IPS-20b (cell line): ENCODE results near the gene AFP.
"Not testable (repeated sequence)": the region's sequence is repeated elsewhere in the genome, so short reads cannot be mapped to it uniquely, and the experiment has no call there.

Source experiments
- H3K27ac ChIP-seq: one replicate; pipeline ENCODE4 v1.5.1; 2013; ENCODE audit warnings: low read length
- H3K27me3 ChIP-seq: 2 replicates; pipeline ENCODE4 v1.6.1; 2013; ENCODE audit warnings: mild to moderate bottlenecking, low read length, inconsistent platforms; ENCODE audit not compliant: insufficient read depth
- H3K36me3 ChIP-seq: 2 replicates; pipeline ENCODE4 v1.6.1; 2013; ENCODE audit warnings: low read depth, mild to moderate bottlenecking, inconsistent platforms, low read length, moderate library complexity; ENCODE audit not compliant: insufficient read depth
- H3K4me1 ChIP-seq: 2 replicates; pipeline ENCODE4 v1.6.1; 2013; ENCODE audit warnings: mild to moderate bottlenecking, control low read depth, inconsistent platforms, low read length, moderate library complexity; ENCODE audit not compliant: insufficient read depth
- H3K4me3 ChIP-seq: 2 replicates; pipeline ENCODE4 v1.5.1; 2013; ENCODE audit warnings: mild to moderate bottlenecking, low read length, inconsistent platforms
- H3K9ac ChIP-seq: 2 replicates; pipeline ENCODE4 v1.6.1; 2013; ENCODE audit warnings: low read depth, mild to moderate bottlenecking, inconsistent platforms, low read length, moderate library complexity
- H3K9me3 ChIP-seq: 2 replicates; pipeline ENCODE4 v1.6.1; 2013; ENCODE audit warnings: mild to moderate bottlenecking, low read depth, low read length, inconsistent platforms; ENCODE audit not compliant: insufficient read depth

Gene AFP

DNA sequence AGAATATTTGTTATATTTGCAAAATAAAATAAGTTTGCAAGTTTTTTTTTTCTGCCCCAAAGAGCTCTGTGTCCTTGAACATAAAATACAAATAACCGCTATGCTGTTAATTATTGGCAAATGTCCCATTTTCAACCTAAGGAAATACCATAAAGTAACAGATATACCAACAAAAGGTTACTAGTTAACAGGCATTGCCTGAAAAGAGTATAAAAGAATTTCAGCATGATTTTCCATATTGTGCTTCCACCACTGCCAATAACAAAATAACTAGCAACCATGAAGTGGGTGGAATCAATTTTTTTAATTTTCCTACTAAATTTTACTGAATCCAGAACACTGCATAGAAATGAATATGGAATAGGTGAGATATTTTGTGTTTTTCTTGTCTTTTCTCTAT is at the start of gene AFP:
AFP (plus strand) TSS at position 238 of the 400 bp plus-strand sequence; CDS start at position 280, 42 bp downstream.
- H3K36me3 ChIP-seq, result no peaks in the 10 kb centered on the region
- H3K27ac ChIP-seq, result no peak within 1 kb of the TSS
- H3K4me3 ChIP-seq, result no peak within 1 kb of the TSS
- no peaks in the 10 kb centered on the region for H3K4me1 ChIP-seq
- no peaks in the 10 kb centered on the region for H3K27me3 ChIP-seq
- no peaks in the 10 kb centered on the region for H3K9me3 ChIP-seq
- H3K9ac ChIP-seq, result no peak within 1 kb of the TSS

DNA sequence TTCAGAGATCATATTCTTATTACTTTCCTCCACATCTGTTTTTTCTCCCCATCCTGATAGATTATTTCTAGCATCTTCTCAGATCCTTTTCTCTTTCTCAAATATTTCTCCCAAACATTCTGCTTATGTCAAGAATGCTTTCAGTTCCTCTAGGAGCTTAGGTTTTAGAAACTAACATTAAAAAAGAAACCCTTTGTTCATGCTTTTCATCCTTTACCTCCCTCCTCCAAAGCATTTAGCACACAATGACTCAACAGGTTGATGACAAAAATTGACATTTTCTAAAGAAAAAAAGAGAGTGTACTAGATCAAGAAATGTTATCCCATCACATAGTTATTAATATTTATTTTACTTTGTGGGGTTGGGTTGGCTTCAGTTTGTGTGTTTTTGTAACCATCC is 48.5 kb upstream of the AFP start:
- H3K4me1 ChIP-seq, result no peaks in the 10 kb centered on the region
- H3K27ac ChIP-seq, result no peak overlapping the region
- H3K9me3 ChIP-seq, result no peaks in the 10 kb centered on the region
- H3K9ac ChIP-seq, result no peak overlapping the region
- no peaks in the 10 kb centered on the region for H3K36me3 ChIP-seq
- H3K27me3 ChIP-seq, result no peaks in the 10 kb centered on the region
- H3K4me3 ChIP-seq, result no peak overlapping the region

DNA sequence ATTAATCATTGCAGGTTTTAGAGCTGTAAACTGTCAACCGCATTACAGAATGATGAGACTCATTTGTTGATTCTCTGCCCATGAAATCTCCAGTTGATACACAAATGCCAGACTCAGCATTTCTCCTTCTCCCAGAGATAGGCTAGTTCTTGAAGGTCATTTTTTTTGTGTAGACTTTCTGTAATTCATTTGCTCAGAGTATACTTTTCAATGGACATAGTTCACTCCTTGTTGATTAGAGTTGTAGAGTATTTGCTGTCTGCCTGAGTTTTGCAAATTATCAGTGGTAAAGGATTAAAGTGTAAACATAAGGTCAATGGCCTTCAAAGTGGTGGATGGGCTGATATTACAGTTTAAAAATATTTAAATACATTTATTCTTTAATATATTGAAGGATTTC is 47.1 kb upstream of the AFP start:
- Histone ChIP-seq H3K4me1 (no peaks in the 10 kb centered on the region), H3K4me3 (no peak overlapping the region), H3K9me3 (no peaks in the 10 kb centered on the region), H3K27me3 (no peaks in the 10 kb centered on the region), H3K36me3 (no peaks in the 10 kb centered on the region), H3K27ac (no peak overlapping the region), H3K9ac (no peak overlapping the region)

DNA sequence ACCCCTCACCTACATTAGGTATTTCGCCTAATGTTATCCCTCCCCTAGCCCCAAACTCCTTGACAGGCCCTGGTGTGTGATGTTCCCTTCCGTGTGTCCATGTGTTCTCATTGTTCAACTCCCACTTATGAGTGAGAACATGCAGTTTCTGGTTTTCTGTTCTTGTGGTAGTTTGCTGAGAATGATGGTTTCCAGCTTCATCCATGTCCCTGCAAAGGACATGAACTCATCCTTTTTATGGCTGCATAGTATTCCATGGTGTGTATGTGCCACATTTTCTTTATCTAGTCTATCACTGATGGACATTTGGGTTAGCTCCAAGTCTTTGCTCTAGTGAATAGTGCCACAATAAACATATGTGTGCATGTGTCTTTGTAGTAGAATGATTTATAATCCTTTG is 46.4 kb upstream of the AFP start:
- H3K36me3 ChIP-seq, H3K9ac ChIP-seq, H3K27me3 ChIP-seq, H3K27ac ChIP-seq, H3K4me1 ChIP-seq, H3K9me3 ChIP-seq, H3K4me3 ChIP-seq: not testable (repeated sequence)

DNA sequence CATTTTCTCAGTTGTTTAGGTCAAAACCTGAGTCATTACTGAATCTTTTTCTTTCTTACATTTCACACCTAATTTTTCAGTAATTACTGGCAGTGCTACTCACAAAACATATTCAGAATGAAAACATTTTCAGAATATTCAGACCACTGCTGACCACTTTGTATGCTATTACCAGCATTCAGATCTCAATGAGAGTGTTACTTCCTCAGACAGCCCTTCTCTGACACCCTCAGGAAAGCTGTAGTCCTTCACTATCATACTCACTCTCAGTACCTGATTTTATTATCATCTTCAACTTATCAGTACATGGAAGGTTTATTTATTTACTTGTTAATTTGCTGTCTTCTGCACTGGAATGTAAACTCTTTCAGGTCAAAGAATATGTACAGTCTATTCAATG is 44.2 kb upstream of the AFP start:
- no peak overlapping the region for H3K27ac ChIP-seq
- no peaks in the 10 kb centered on the region for H3K36me3 ChIP-seq
- H3K27me3 ChIP-seq, result no peaks in the 10 kb centered on the region
- no peak overlapping the region for H3K9ac ChIP-seq
- no peaks in the 10 kb centered on the region for H3K9me3 ChIP-seq
- H3K4me1 ChIP-seq, result no peaks in the 10 kb centered on the region
- H3K4me3 ChIP-seq, result no peak overlapping the region

DNA sequence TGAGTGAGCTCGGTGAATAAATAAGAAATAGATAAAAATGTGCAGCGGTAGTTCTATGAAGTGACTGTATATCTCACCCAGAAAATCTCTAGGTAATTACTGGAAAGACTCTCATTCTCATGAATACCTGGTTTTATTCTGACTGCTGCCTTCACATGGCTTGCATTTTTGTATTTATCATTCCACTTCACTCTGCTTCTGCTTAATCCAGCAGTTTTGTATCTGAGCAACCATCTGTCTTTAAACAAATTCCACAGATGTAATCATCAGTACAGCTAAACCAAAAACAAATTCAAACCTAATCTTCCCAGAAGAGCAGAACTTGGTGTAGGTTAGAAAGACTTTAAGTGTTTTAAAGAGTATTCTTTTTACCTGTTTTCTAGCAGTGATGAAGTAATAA is 43.1 kb upstream of the AFP start:
- no peaks in the 10 kb centered on the region for H3K9me3 ChIP-seq
- no peak overlapping the region for H3K4me3 ChIP-seq
- H3K4me1 ChIP-seq, result no peaks in the 10 kb centered on the region
- H3K27ac ChIP-seq, result no peak overlapping the region
- no peaks in the 10 kb centered on the region for H3K27me3 ChIP-seq
- H3K36me3 ChIP-seq, result no peaks in the 10 kb centered on the region
- H3K9ac ChIP-seq, result no peak overlapping the region

DNA sequence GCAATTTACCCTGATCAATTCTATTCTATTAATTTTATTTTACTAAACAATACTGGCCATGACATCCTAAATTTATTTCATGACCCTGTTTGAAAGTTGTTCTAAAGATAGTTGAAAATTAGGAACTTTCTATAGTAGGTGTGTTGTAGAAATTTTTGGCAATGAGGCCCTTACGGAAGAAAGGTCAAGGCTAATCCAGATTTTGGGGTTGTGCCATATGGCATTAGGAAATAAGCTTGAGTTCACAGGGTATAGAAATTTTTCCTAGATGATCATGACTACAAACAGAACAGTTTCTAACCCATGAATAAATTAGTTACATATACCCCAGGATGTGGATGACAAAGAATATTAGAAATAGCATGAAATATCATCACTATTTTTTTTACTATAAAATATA is 39.7 kb upstream of the AFP start:
- H3K9me3 ChIP-seq, result no peaks in the 10 kb centered on the region
- H3K27me3 ChIP-seq, result no peaks in the 10 kb centered on the region
- no peak overlapping the region for H3K9ac ChIP-seq
- H3K4me1 ChIP-seq, result no peaks in the 10 kb centered on the region
- no peaks in the 10 kb centered on the region for H3K36me3 ChIP-seq
- H3K4me3 ChIP-seq, result no peak overlapping the region
- no peak overlapping the region for H3K27ac ChIP-seq

DNA sequence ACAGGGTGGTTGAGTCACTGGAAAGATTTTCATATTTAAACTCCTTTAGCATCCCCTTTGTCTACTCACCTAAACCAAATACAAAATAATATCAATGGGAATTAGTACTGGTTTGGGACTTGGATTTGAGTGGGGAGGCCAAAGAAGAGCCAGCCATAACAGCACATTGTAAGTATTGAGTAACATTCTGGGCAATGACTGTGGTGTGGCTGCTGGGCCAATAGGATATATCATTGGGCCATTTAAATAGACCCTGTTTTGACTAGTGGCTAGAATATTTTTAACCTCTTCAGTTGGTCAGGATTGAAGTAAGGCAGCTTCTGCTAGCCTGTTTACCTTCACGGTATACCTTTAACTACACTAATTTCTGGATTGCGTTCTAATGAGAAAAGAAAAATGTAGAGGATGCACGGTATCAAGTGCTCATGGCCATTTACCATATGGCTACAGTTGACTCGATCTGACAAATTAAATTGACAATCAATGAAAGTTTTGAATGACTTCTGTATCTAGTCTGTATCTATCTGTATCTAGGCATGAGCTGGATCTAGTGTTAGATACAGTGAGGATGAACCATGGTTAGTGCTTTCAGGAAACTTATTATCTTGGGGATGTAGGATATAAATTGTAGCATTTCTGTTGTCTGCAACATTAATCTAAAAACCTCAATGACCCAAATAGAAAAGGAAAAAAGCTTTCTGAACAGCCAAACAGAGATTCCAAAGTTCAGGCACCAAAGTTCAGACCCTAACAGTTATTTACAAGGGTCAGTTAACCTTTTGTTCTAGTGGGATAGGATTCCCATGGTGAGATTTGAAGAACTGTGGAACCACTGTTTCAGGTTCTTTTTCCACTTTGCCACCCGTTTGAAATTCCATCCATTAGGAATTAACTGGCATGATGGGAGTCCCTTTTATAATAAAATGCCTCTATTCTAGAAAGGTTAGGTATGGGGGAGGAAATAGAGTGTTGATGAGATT is 38.7 kb upstream of the AFP start:
- H3K36me3 ChIP-seq, result no peaks in the 10 kb centered on the region
- H3K4me3 ChIP-seq, result no peak overlapping the region
- no peaks in the 10 kb centered on the region for H3K27me3 ChIP-seq
- no peak overlapping the region for H3K9ac ChIP-seq
- H3K27ac ChIP-seq, result no peak overlapping the region
- H3K4me1 ChIP-seq, result no peaks in the 10 kb centered on the region
- no peaks in the 10 kb centered on the region for H3K9me3 ChIP-seq

DNA sequence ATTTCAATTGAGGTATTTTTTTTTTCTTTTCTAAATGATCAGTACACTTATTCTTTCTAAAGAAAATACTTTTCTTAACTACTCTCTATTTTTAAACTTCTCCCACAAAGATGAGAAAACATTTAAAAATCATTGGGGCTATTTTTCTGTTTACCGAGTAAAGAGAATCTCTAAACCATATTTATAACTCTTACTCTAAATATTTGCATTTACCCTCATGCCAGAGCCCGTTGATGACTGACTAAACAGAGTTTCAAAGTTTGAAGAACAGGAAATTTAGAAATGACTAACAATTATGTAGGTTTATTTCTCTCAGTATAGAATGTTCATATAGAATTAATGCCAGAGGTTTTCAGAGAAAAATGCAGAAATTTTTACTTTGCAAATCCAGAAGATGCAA is 34.6 kb upstream of the AFP start:
- Histone ChIP-seq H3K9me3 (no peaks in the 10 kb centered on the region), H3K36me3 (no peaks in the 10 kb centered on the region), H3K9ac (no peak overlapping the region), H3K4me1 (no peaks in the 10 kb centered on the region), H3K4me3 (no peak overlapping the region), H3K27ac (no peak overlapping the region), H3K27me3 (no peaks in the 10 kb centered on the region)

DNA sequence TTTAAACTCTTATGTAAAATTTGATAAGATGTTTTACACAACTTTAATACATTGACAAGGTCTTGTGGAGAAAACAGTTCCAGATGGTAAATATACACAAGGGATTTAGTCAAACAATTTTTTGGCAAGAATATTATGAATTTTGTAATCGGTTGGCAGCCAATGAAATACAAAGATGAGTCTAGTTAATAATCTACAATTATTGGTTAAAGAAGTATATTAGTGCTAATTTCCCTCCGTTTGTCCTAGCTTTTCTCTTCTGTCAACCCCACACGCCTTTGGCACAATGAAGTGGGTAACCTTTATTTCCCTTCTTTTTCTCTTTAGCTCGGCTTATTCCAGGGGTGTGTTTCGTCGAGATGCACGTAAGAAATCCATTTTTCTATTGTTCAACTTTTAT is 32.0 kb upstream of the AFP start, which contains the start of gene ALB:
ALB (plus strand) TSS at position 246 of the 400 bp plus-strand sequence; CDS start at position 287, 41 bp downstream.
- Histone ChIP-seq H3K9me3 (no peaks in the 10 kb centered on the region), H3K27me3 (no peaks in the 10 kb centered on the region), H3K4me3 (no peak within 1 kb of the TSS), H3K36me3 (no peaks in the 10 kb centered on the region), H3K27ac (no peak within 1 kb of the TSS), H3K9ac (no peak within 1 kb of the TSS), H3K4me1 (peaks cover 11% of the 10 kb centered on the region; the same call in 1 of the 2 replicates)

DNA sequence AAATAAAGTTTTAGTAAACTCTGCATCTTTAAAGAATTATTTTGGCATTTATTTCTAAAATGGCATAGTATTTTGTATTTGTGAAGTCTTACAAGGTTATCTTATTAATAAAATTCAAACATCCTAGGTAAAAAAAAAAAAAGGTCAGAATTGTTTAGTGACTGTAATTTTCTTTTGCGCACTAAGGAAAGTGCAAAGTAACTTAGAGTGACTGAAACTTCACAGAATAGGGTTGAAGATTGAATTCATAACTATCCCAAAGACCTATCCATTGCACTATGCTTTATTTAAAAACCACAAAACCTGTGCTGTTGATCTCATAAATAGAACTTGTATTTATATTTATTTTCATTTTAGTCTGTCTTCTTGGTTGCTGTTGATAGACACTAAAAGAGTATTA is 31.6 kb upstream of the AFP start:
- no peaks in the 10 kb centered on the region for H3K36me3 ChIP-seq
- no peak overlapping the region for H3K27ac ChIP-seq
- no peak overlapping the region for H3K4me3 ChIP-seq
- no peaks in the 10 kb centered on the region for H3K27me3 ChIP-seq
- H3K9ac ChIP-seq, result no peak overlapping the region
- no peaks in the 10 kb centered on the region for H3K9me3 ChIP-seq
- peaks cover 13% of the 10 kb centered on the region; the same call in 1 of the 2 replicates for H3K4me1 ChIP-seq

DNA sequence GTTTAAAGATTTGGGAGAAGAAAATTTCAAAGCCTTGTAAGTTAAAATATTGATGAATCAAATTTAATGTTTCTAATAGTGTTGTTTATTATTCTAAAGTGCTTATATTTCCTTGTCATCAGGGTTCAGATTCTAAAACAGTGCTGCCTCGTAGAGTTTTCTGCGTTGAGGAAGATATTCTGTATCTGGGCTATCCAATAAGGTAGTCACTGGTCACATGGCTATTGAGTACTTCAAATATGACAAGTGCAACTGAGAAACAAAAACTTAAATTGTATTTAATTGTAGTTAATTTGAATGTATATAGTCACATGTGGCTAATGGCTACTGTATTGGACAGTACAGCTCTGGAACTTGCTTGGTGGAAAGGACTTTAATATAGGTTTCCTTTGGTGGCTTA is 30.9 kb upstream of the AFP start:
- Histone ChIP-seq H3K27ac (no peak overlapping the region), H3K36me3 (no peaks in the 10 kb centered on the region), H3K9me3 (no peaks in the 10 kb centered on the region), H3K4me3 (no peak overlapping the region), H3K4me1 (peaks cover 17% of the 10 kb centered on the region; the same call in 1 of the 2 replicates), H3K9ac (no peak overlapping the region), H3K27me3 (no peaks in the 10 kb centered on the region)
